Muscle layer of colon (tissue), 2 donors: Measurements from ENCODE around the gene PSMA2.

Experiments used
- H3K27ac ChIP-seq: one replicate; pipeline ENCODE4 v1.7.0; 2013; ENCODE audit warnings: low read depth, mild to moderate bottlenecking, low read length, moderate library complexity
- H3K27me3 ChIP-seq, 2 donors: one replicate each; pipeline ENCODE4 v1.7.0; 2013; ENCODE audit warnings: low read length in 2 of 2, mild to moderate bottlenecking in 2 of 2; ENCODE audit not compliant: insufficient read depth in 2 of 2, control insufficient read depth in 1 of 2
- H3K36me3 ChIP-seq: one replicate; pipeline ENCODE4 v1.7.0; 2013; ENCODE audit warnings: mild to moderate bottlenecking, low read length; ENCODE audit not compliant: insufficient read depth
- H3K4me1 ChIP-seq: one replicate; pipeline ENCODE4 v1.7.0; 2013; ENCODE audit warnings: mild to moderate bottlenecking, low read length; ENCODE audit not compliant: insufficient read depth
- H3K4me3 ChIP-seq, 2 donors: one replicate each; pipeline ENCODE4 v1.7.0; 2013; ENCODE audit warnings: low read length in 2 of 2, low read depth in 1 of 2, mild to moderate bottlenecking in 1 of 2, moderate library complexity in 1 of 2
- H3K9ac ChIP-seq: one replicate; pipeline ENCODE4 v1.7.0; 2013; ENCODE audit warnings: low read length
- H3K9me3 ChIP-seq: one replicate; pipeline ENCODE4 v1.7.0; 2013; ENCODE audit warnings: mild to moderate bottlenecking, low read length
- donor health status: abdominal sarcoma.
- donor health status: Adenocarcinoma of cecum.

Gene PSMA2

GRCh38 chr7:42915356-42915755, 16.6 kb downstream of the PSMA2 start:
- Histone ChIP-seq H3K27me3 (no peaks in the 10 kb centered on the region), H3K36me3 (peaks cover 25% of the 10 kb centered on the region), H3K4me1 (peaks cover 14% of the 10 kb centered on the region), H3K27ac (no peak overlapping the region), H3K9me3 (no peaks in the 10 kb centered on the region), H3K9ac (no peak overlapping the region), H3K4me3 (no peak overlapping the region)

DNA sequence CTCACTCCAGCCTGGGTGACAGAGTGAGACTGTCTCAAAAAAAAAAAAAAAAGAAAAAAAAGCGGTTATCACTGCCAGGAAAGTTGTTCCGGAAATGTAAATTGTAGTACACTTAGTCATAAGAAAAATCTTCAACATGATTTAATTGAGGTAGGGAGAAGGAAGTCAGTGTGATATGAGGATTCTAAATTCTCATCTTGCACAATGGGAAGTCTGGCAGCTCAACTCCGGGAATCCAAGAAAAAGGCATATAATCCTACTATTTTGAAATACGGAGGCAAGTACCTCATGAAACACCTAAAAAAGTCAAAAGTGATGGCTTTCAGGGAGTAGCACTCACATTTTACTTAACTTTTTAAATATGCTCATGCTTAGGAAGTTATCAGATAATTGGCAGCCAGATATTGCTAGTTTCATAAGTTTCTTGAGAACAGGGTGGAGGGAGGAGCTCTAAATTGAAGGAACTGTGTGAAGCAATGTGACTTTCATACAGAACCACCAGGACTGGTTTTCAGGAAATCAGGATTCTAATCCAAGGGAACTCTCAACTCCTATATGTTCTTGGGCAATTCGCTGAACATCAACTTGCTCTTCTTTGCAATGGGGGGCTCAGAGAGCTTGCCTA, 17.4 kb downstream of the PSMA2 start:
- H3K9me3 ChIP-seq = no peaks in the 10 kb centered on the region
- H3K27ac ChIP-seq = no peak overlapping the region
- peaks cover 17% of the 10 kb centered on the region for H3K36me3 ChIP-seq
- peaks cover 14% of the 10 kb centered on the region for H3K4me1 ChIP-seq
- H3K27me3 ChIP-seq = no peaks in the 10 kb centered on the region
- H3K4me3 ChIP-seq = no peak overlapping the region
- no peak overlapping the region for H3K9ac ChIP-seq

GRCh38 chr7:42914009-42914408, 18.0 kb downstream of the PSMA2 start:
- Histone ChIP-seq H3K4me3 (no peak overlapping the region), H3K36me3 (peaks cover 13% of the 10 kb centered on the region), H3K9ac (no peak overlapping the region), H3K27ac (no peak overlapping the region), H3K9me3 (no peaks in the 10 kb centered on the region), H3K4me1 (peaks cover 14% of the 10 kb centered on the region), H3K27me3 (no peaks in the 10 kb centered on the region)

GRCh38 chr7:42913591-42913990, 18.4 kb downstream of the PSMA2 start:
- H3K27me3 ChIP-seq = no peaks in the 10 kb centered on the region

DNA sequence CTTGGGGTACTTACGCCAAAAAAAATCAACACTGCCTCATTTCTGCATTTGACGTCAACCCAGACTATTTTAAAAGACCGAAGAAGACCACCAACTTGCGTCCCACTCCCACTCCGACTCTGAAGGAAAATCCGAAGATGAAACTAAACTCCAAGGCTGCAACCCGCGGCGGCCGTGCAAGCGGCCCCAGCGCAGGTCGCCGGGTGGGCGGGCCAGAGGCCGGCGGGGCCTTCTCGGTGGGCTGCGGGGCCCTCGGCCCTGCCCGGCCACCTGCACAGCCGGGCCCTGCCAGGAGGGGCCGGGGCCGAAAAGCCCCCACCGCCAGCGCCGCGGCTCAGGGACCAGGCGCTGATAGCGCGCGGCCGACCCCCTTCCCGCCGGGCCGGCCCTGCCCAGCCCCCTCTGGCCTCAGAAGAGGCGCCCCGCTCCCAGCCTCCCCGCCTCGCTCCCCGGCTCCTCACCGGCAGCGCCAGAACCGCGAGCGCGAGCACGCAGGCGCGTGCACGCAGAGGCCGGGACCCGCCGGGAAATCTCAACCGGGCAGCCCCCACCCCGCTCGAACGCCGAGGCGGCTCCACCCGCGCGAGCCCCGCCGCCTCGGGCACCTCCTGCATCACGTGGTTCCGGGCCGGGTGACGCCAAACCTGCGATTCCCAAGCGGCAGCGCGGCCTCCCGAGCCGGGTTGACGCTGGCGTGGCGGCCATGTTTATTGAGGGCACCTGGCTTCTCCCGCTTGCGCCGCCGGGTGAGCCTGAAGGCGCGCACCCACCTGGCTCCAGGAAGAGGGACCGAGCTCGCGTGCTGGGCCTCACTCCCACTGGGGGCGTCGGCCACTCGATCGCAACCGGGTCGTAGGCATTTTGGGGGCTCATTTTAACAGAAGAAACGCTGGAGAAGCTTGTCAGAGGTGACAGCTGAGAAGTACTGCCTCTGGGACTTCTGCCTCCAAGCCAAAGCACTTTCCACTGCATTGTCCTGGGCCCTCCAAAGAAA, 20.2 kb downstream of the PSMA2 start, which contains the start of gene C7orf25:
TSS of gene C7orf25 (minus strand) at position 617 of the 994 bp plus-strand sequence. CDS start 1,170 bp downstream, outside the sequence.
- Histone ChIP-seq H3K4me1 (peaks cover 14% of the 10 kb centered on the region), H3K27ac (peak within 1 kb of the TSS; percentile 64), H3K36me3 (peaks cover 1% of the 10 kb centered on the region), H3K27me3 (no peaks in the 10 kb centered on the region), H3K9ac (peak within 1 kb of the TSS; percentile 35), H3K9me3 (no peaks in the 10 kb centered on the region), H3K4me3 (peak within 1 kb of the TSS; percentile 70 to 91)

More at GRCh38 chr7:42913591-42913990, 18.4 kb downstream of the PSMA2 start:
- H3K27ac ChIP-seq = no peak overlapping the region
- H3K4me1 ChIP-seq = peaks cover 14% of the 10 kb centered on the region
- no peaks in the 10 kb centered on the region for H3K9me3 ChIP-seq
- peaks cover 11% of the 10 kb centered on the region for H3K36me3 ChIP-seq
- H3K4me3 ChIP-seq = no peak overlapping the region
- no peak overlapping the region for H3K9ac ChIP-seq

GRCh38 chr7:42910306-42910705, 21.7 kb downstream of the PSMA2 start:
- no peaks in the 10 kb centered on the region for H3K9me3 ChIP-seq
- H3K9ac ChIP-seq = no peak overlapping the region
- H3K4me1 ChIP-seq = peaks cover 14% of the 10 kb centered on the region
- H3K4me3 ChIP-seq = no peak overlapping the region
- H3K36me3 ChIP-seq = no peaks in the 10 kb centered on the region
- no peaks in the 10 kb centered on the region for H3K27me3 ChIP-seq
- no peak overlapping the region for H3K27ac ChIP-seq

DNA sequence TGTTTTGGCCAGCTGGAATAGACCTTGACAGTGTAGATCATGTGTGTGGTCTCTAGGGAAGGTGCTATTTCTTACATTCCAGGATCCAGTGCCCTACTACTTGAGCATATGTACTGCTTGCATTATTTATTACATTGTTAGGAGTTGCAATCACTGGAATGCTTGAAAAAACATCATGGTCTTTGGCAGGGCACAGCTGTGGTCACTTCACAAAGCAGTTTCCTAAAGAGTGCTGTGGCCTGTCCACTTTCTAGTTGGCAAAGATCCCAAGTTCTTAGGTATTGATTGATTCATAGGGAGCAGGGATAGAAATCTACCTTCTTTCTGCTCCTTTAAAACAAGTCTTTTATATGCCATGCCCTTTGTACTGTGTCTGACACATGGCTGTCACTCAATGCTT, 24.7 kb downstream of the PSMA2 start:
- H3K4me3 ChIP-seq = no peak overlapping the region
- no peaks in the 10 kb centered on the region for H3K9me3 ChIP-seq
- no peak overlapping the region for H3K9ac ChIP-seq
- H3K4me1 ChIP-seq = peaks cover 11% of the 10 kb centered on the region
- H3K36me3 ChIP-seq = no peaks in the 10 kb centered on the region
- no peak overlapping the region for H3K27ac ChIP-seq
- H3K27me3 ChIP-seq = no peaks in the 10 kb centered on the region

DNA sequence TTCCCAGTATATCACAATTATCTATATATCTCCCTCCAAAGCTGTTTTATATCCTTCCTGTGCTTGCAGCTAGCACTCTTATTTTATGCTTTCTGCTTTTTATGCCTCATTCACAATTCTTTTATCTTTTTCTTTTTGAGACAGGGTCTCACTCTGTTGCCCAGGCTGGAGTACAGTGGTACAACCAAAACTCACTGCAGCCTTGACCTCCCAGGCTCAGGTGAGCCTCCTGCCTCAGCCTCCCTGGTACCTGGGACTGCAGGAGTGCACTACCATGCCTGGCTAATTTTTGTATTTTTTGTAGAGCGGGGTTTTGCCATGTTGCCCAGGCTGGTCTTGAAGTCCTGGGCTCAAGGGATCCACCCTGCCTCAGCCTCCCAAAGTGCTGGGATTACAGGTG, 25.8 kb downstream of the PSMA2 start:
- no peaks in the 10 kb centered on the region for H3K36me3 ChIP-seq
- H3K27me3 ChIP-seq = no peaks in the 10 kb centered on the region
- H3K4me3 ChIP-seq = no peak overlapping the region
- H3K4me1 ChIP-seq = peaks cover 9% of the 10 kb centered on the region
- no peaks in the 10 kb centered on the region for H3K9me3 ChIP-seq
- no peak overlapping the region for H3K9ac ChIP-seq
- H3K27ac ChIP-seq = no peak overlapping the region

- Histone ChIP-seq H3K27me3 (no peaks in the 10 kb centered on the region), H3K9me3 (no peaks in the 10 kb centered on the region), H3K36me3 (no peaks in the 10 kb centered on the region), H3K27ac (no peak overlapping the region), H3K9ac (no peak overlapping the region), H3K4me1 (no peaks in the 10 kb centered on the region), H3K4me3 (no peak overlapping the region)
Observed at GRCh38 chr7:42902331-42902730, 29.6 kb downstream of the PSMA2 start.

GRCh38 chr7:42900842-42901241, 31.1 kb downstream of the PSMA2 start:
- H3K27me3 ChIP-seq = no peaks in the 10 kb centered on the region
- H3K9ac ChIP-seq = no peak overlapping the region
- no peak overlapping the region for H3K4me3 ChIP-seq
- H3K36me3 ChIP-seq = no peaks in the 10 kb centered on the region
- H3K9me3 ChIP-seq = no peaks in the 10 kb centered on the region
- H3K4me1 ChIP-seq = no peaks in the 10 kb centered on the region
- H3K27ac ChIP-seq = no peak overlapping the region

DNA sequence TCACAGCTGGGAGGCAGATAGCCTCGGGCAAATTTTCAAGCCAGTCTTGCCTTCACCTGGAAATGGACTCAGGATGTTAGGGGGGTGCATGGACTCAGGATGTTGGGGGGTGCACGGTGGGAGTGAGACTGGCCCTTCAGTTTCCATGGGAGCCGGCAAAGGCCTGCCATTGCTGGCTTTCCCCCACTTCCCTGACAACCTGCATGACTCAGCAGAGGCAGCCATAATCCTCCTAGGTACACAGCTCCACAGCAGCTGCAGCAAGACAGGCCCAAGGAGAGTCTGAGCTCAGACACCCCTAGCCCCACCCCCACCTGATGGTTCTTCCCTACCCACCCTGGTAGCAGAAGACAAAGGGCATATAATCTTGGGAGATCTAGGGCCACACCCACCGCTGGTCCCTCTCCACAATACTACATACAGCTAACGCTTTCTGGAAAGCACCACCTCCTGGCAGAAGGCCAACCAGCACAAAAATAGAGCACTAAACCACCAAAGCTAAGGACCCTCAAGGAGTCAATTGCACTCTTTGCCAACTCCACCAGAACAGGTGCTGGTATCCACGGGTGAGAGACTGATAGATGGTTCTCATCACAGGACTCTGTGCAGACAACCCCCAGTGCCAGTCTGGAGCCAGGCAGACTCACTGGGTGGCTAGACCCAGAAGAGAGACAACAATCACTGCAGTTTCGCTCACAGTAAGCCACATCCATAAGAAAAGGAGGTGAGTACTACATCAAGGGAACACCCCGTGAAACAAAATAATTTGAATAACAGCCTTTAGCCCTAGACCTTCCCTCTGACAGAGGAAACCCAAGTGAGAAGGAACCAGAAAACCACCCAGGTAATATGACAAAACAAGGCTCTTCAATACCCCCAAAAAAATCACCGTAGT, 38.4 kb downstream of the PSMA2 start:
- no peaks in the 10 kb centered on the region for H3K27me3 ChIP-seq
- H3K4me1 ChIP-seq = no peaks in the 10 kb centered on the region
- H3K4me3 ChIP-seq = no peak overlapping the region
- no peak overlapping the region for H3K27ac ChIP-seq
- no peak overlapping the region for H3K9ac ChIP-seq
- H3K9me3 ChIP-seq = no peaks in the 10 kb centered on the region
- no peaks in the 10 kb centered on the region for H3K36me3 ChIP-seq
